GM12874 (cell line): ENCODE measurements around the gene DCDC1.

Experiments used
- CTCF ChIP-seq: IDR thresholded peaks from 2 replicates; pipeline ENCODE4 v1.5.1; 2011; ENCODE audit warnings: low read depth, mild to moderate bottlenecking, control low read depth, low read length, moderate library complexity; ENCODE audit not compliant: insufficient read depth

DCDC1 gene

GRCh38 chr11:31369348-31370329 lies at the start of gene DCDC1, which contains the start of gene DNAJC24:
Gene DCDC1, minus strand, starts transcription at chr11:31369739. Its CDS starts 41,459 bp downstream, at chr11:31328280.
Gene DNAJC24, plus strand, starts transcription at chr11:31369860. Its CDS starts 889 bp downstream, at chr11:31370749.
- no peak for TF ChIP-seq CTCF

GRCh38 chr11:31419138-31419537 lies 49.6 kb upstream of the DCDC1 start:
- TF ChIP-seq CTCF, result no peak

- no peak for TF ChIP-seq CTCF
Observed at GRCh38 chr11:31417816-31418215, 48.3 kb upstream of the DCDC1 start.

- TF ChIP-seq CTCF, result no peak
Observed at GRCh38 chr11:31417357-31417756, 47.8 kb upstream of the DCDC1 start.

- no peak for TF ChIP-seq CTCF
Observed at GRCh38 chr11:31415435-31415834, 45.9 kb upstream of the DCDC1 start.

GRCh38 chr11:31414338-31414737 lies 44.8 kb upstream of the DCDC1 start:
- no peak for TF ChIP-seq CTCF

GRCh38 chr11:31412946-31413345 lies 43.4 kb upstream of the DCDC1 start:
- no peak for TF ChIP-seq CTCF
